Type B pancreatic cell (in vitro differentiated cells): ENCODE measurements around the gene DENND1B. TPM values are rescaled to one million over a fixed set of nuclear protein-coding genes. Genes with fewer than 3 reads are reported as not detected.

ENCODE experiments used
- DNase-seq: peaks from one replicate; pipeline ENCODE4 v3.0.0; 2021; ENCODE audit warnings: mixed read lengths; ENCODE audit not compliant: unreplicated experiment; ENCODE audit errors: extremely low spot score
- H3K27ac Mint-ChIP-seq: 2 replicates; pipeline ENCODE4 v1.8.0; 2021; ENCODE audit warnings: mild to moderate bottlenecking, mixed read lengths
- H3K27me3 Mint-ChIP-seq: 2 replicates; pipeline ENCODE4 v1.8.0; 2021; ENCODE audit warnings: mixed read lengths
- H3K36me3 Mint-ChIP-seq: 2 replicates; pipeline ENCODE4 v1.8.0; 2021; ENCODE audit warnings: mixed read lengths
- H3K4me1 Mint-ChIP-seq: one replicate; pipeline ENCODE4 v1.8.0; 2021; ENCODE audit warnings: mixed read lengths; ENCODE audit not compliant: unreplicated experiment
- H3K4me3 Mint-ChIP-seq: 2 replicates; pipeline ENCODE4 v1.8.0; 2021; ENCODE audit warnings: mild to moderate bottlenecking, mixed read lengths
- H3K9me3 Mint-ChIP-seq: 2 replicates; pipeline ENCODE4 v1.8.0; 2021; ENCODE audit warnings: mixed read lengths
- total RNA-seq: library from RNA; stranded (reverse); gene quantifications from 2 replicates; pipeline ENCODE4 v1.2.1, GENCODE V29; 2021; ENCODE audit warnings: low replicate concordance
- TF ChIP-seq, protein P1 (sequence below): fragments of 200-600 bp; sonication (generic); conservative IDR thresholded peaks from 2 replicates; pipeline ENCODE4 v1.5.0; 2021; ENCODE audit warnings: antibody characterized with exemption, mild to moderate bottlenecking

Gene DENND1B
- total RNA-seq, 1 donor from 2014 or later, result 8.7 TPM

DNA sequence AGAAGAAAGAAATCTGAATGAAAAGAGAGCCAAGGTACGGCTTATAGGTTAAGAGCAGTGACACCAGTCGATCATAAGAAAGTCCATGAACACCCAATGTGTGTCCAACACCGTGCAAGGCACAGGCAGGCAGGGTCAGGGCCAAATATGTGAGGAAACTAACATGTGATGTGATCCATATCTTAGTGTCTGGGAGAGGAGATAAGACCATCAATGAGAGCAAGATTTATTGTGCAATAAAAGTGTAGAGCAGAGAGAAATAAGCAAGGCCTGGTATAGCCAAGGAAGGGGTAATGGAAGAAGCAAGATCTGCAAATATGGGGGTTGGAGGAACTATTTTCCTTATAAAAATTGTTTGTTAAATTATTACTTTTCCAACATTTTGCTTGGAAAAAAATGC, 308.5 kb downstream of the DENND1B start:
- TF ChIP-seq, protein P1, sequence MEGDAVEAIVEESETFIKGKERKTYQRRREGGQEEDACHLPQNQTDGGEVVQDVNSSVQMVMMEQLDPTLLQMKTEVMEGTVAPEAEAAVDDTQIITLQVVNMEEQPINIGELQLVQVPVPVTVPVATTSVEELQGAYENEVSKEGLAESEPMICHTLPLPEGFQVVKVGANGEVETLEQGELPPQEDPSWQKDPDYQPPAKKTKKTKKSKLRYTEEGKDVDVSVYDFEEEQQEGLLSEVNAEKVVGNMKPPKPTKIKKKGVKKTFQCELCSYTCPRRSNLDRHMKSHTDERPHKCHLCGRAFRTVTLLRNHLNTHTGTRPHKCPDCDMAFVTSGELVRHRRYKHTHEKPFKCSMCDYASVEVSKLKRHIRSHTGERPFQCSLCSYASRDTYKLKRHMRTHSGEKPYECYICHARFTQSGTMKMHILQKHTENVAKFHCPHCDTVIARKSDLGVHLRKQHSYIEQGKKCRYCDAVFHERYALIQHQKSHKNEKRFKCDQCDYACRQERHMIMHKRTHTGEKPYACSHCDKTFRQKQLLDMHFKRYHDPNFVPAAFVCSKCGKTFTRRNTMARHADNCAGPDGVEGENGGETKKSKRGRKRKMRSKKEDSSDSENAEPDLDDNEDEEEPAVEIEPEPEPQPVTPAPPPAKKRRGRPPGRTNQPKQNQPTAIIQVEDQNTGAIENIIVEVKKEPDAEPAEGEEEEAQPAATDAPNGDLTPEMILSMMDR, result no peak
- H3K36me3 Mint-ChIP-seq, result no peaks in the 10 kb centered on the region
- H3K27ac Mint-ChIP-seq, result no peak overlapping the region
- no peaks in the 10 kb centered on the region for H3K9me3 Mint-ChIP-seq
- H3K27me3 Mint-ChIP-seq, result no peaks in the 10 kb centered on the region
- H3K4me1 Mint-ChIP-seq, result peaks cover 23% of the 10 kb centered on the region
- DNase-seq, result no peak
- H3K4me3 Mint-ChIP-seq, result no peak overlapping the region

DNA sequence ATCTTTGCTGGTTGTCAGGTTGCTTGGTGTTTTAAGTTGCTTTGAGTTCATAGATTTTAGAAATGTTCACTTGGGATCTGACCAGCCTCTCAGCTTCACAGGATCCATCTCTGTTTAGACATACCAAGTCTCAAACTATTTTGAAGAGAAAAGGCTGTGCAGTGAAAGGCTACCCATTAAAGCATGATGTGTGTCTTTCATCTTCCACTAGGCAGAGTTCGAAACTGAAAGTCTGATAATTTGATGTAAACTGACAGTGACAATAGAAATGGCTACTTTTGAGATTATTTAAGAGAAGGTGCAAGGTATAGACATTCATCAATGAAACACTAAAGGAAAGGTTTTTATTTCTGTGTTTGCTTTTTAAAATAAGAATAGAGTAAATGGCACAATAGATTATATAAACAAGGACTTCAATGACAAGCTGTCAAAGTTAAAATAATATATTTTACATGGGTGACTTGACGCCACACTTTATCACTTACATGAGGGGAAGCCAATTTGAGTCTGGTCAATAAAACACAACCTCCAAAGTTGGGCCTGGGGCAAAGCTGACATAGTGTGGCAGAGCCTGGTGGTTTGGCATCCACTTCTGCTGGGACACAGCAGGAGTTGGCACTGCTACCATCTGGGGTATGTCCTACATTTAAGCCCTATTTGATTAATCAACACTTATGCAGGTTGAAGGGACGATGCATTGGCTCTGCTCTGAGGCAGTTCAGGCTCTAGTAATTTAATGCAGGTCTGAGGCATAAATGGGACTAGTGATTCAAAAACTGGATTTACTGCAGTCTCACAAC, 309.6 kb downstream of the DENND1B start:
- no peak overlapping the region for H3K4me3 Mint-ChIP-seq
- peaks cover 13% of the 10 kb centered on the region for H3K4me1 Mint-ChIP-seq
- H3K36me3 Mint-ChIP-seq, result no peaks in the 10 kb centered on the region
- H3K9me3 Mint-ChIP-seq, result no peaks in the 10 kb centered on the region
- TF ChIP-seq, protein P1, result no peak
- H3K27me3 Mint-ChIP-seq, result no peaks in the 10 kb centered on the region
- DNase-seq, result no peak
- H3K27ac Mint-ChIP-seq, result no peak overlapping the region

DNA sequence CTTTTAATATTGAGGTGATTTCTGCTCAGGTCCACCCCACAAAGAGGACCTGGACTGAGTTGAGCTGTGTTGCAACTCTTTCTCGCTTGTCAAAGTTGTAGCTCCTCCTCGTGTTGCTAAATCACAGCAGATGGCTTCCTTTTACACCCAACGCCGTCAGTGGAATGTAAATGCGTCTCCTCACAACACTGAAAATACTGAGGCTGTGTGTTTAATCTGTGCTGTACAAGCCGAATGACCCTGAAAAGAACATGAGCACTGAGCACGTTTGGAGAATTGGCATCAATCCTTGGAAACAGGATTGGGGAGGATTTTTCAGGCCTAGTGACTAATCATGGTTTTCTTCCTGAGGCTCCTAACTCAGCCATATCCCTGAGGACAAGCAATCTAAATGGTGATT, 311.2 kb downstream of the DENND1B start:
- TF ChIP-seq, protein P1, result no peak
- peak overlapping the region; percentile 11 for H3K27ac Mint-ChIP-seq
- no peaks in the 10 kb centered on the region for H3K36me3 Mint-ChIP-seq
- H3K4me3 Mint-ChIP-seq, result no peak overlapping the region
- no peak for DNase-seq
- H3K27me3 Mint-ChIP-seq, result no peaks in the 10 kb centered on the region
- H3K4me1 Mint-ChIP-seq, result peaks cover 9% of the 10 kb centered on the region
- H3K9me3 Mint-ChIP-seq, result no peaks in the 10 kb centered on the region

GRCh38 chr1:197463142-197463541, 312.1 kb downstream of the DENND1B start:
- no peak for DNase-seq
- Mint-ChIP-seq H3K9me3 (no peaks in the 10 kb centered on the region), H3K4me3 (no peak overlapping the region), H3K27ac (no peak overlapping the region), H3K36me3 (no peaks in the 10 kb centered on the region), H3K27me3 (no peaks in the 10 kb centered on the region), H3K4me1 (peaks cover 9% of the 10 kb centered on the region)
- TF ChIP-seq, protein P1, result no peak

GRCh38 chr1:197462539-197462938, 312.7 kb downstream of the DENND1B start:
- H3K9me3 Mint-ChIP-seq, result no peaks in the 10 kb centered on the region
- TF ChIP-seq, protein P1, result no peak
- H3K36me3 Mint-ChIP-seq, result no peaks in the 10 kb centered on the region
- H3K27me3 Mint-ChIP-seq, result no peaks in the 10 kb centered on the region
- DNase-seq, result no peak
- no peak overlapping the region for H3K27ac Mint-ChIP-seq
- H3K4me1 Mint-ChIP-seq, result peaks cover 9% of the 10 kb centered on the region
- no peak overlapping the region for H3K4me3 Mint-ChIP-seq

Other genes with a start within 250 kb of the DENND1B start
- gene C1orf53, start 127.2 kb upstream of the DENND1B start, total RNA-seq, result 2.2 and 3.7 TPM in 2 replicates
- 0.31 and 1.7 TPM in 2 replicates for gene LHX9, start 141.9 kb upstream of the DENND1B start, total RNA-seq